ENCODE results near the gene CHAF1B.

The CHAF1B gene

GRCh38 chr21:36428761-36429432 is 43.7 kb downstream of the CHAF1B start:
- no peak overlapping the region for H3K4me3 ChIP-seq (ENCODE audit: low read length)
- H3K27me3 ChIP-seq (ENCODE audit: insufficient read depth, low read length), result no peaks in the 10 kb centered on the region
- no peaks in the 10 kb centered on the region; the same call in 1 of the 2 replicates for H3K4me1 ChIP-seq (ENCODE audit: insufficient read depth, low read length)
- H3K9ac ChIP-seq (ENCODE audit: low read depth, low read length), result no peak overlapping the region
- no peaks in the 10 kb centered on the region for H3K9me3 ChIP-seq (ENCODE audit: insufficient read depth, low read depth, low read length)
- WGBS, result 91% methylated on average over 12 of the region's 12 CpGs
- no peak overlapping the region for H3K27ac ChIP-seq (ENCODE audit: low read depth, low read length)
- no peaks in the 10 kb centered on the region for H3K36me3 ChIP-seq (ENCODE audit: insufficient read depth, low read length)

GRCh38 chr21:36429947-36430546 is 44.9 kb downstream of the CHAF1B start:
- 58% methylated on average over 22 of the region's 22 CpGs for WGBS
- H3K4me3 ChIP-seq (ENCODE audit: low read length), result no peak overlapping the region
- H3K27me3 ChIP-seq (ENCODE audit: insufficient read depth, low read length), result no peaks in the 10 kb centered on the region
- no peak overlapping the region for H3K9ac ChIP-seq (ENCODE audit: low read depth, low read length)
- no peak overlapping the region for H3K27ac ChIP-seq (ENCODE audit: low read depth, low read length)
- H3K36me3 ChIP-seq (ENCODE audit: insufficient read depth, low read length), result no peaks in the 10 kb centered on the region
- no peaks in the 10 kb centered on the region; the same call in 1 of the 2 replicates for H3K4me1 ChIP-seq (ENCODE audit: insufficient read depth, low read length)
- no peaks in the 10 kb centered on the region for H3K9me3 ChIP-seq (ENCODE audit: insufficient read depth, low read depth, low read length)

GRCh38 chr21:36430841-36431240 is 45.6 kb downstream of the CHAF1B start:
- no peak overlapping the region for H3K9ac ChIP-seq (ENCODE audit: low read depth, low read length)
- no peaks in the 10 kb centered on the region for H3K36me3 ChIP-seq (ENCODE audit: insufficient read depth, low read length)
- H3K9me3 ChIP-seq (ENCODE audit: insufficient read depth, low read depth, low read length), result no peaks in the 10 kb centered on the region
- H3K4me1 ChIP-seq (ENCODE audit: insufficient read depth, low read length), result no peaks in the 10 kb centered on the region; the same call in 1 of the 2 replicates
- no peak overlapping the region for H3K4me3 ChIP-seq (ENCODE audit: low read length)
- WGBS, result 93% methylated on average over 4 of the region's 4 CpGs
- H3K27me3 ChIP-seq (ENCODE audit: insufficient read depth, low read length), result no peaks in the 10 kb centered on the region
- H3K27ac ChIP-seq (ENCODE audit: low read depth, low read length), result no peak overlapping the region

GRCh38 chr21:36431252-36431651 is 46.1 kb downstream of the CHAF1B start:
- no peak overlapping the region for H3K27ac ChIP-seq (ENCODE audit: low read depth, low read length)
- no peaks in the 10 kb centered on the region for H3K9me3 ChIP-seq (ENCODE audit: insufficient read depth, low read depth, low read length)
- H3K36me3 ChIP-seq (ENCODE audit: insufficient read depth, low read length), result no peaks in the 10 kb centered on the region
- no peaks in the 10 kb centered on the region; the same call in 1 of the 2 replicates for H3K4me1 ChIP-seq (ENCODE audit: insufficient read depth, low read length)
- WGBS, result 96% methylated on average over 4 of the region's 4 CpGs
- H3K9ac ChIP-seq (ENCODE audit: low read depth, low read length), result no peak overlapping the region
- no peak overlapping the region for H3K4me3 ChIP-seq (ENCODE audit: low read length)
- H3K27me3 ChIP-seq (ENCODE audit: insufficient read depth, low read length), result no peaks in the 10 kb centered on the region

GRCh38 chr21:36433059-36433709 is 48.0 kb downstream of the CHAF1B start:
- Histone ChIP-seq H3K9me3 (ENCODE audit: insufficient read depth, low read depth, low read length) (no peaks in the 10 kb centered on the region), H3K9ac (ENCODE audit: low read depth, low read length) (no peak overlapping the region), H3K27me3 (ENCODE audit: insufficient read depth, low read length) (no peaks in the 10 kb centered on the region), H3K4me1 (ENCODE audit: insufficient read depth, low read length) (no peaks in the 10 kb centered on the region; the same call in 1 of the 2 replicates), H3K36me3 (ENCODE audit: insufficient read depth, low read length) (no peaks in the 10 kb centered on the region), H3K4me3 (ENCODE audit: low read length) (no peak overlapping the region), H3K27ac (ENCODE audit: low read depth, low read length) (no peak overlapping the region)
- 92% methylated on average over 7 of the region's 7 CpGs for WGBS

GRCh38 chr21:36434144-36434543 is 49.0 kb downstream of the CHAF1B start:
- Histone ChIP-seq H3K27ac (ENCODE audit: low read depth, low read length) (no peak overlapping the region), H3K36me3 (ENCODE audit: insufficient read depth, low read length) (no peaks in the 10 kb centered on the region), H3K9ac (ENCODE audit: low read depth, low read length) (no peak overlapping the region), H3K4me3 (ENCODE audit: low read length) (no peak overlapping the region), H3K9me3 (ENCODE audit: insufficient read depth, low read depth, low read length) (no peaks in the 10 kb centered on the region), H3K27me3 (ENCODE audit: insufficient read depth, low read length) (no peaks in the 10 kb centered on the region), H3K4me1 (ENCODE audit: insufficient read depth, low read length) (no peaks in the 10 kb centered on the region; the same call in 1 of the 2 replicates)
- 82% methylated on average over 6 of the region's 6 CpGs for WGBS

GRCh38 chr21:36436829-36437744 is 51.9 kb downstream of the CHAF1B start:
- Histone ChIP-seq H3K4me1 (ENCODE audit: insufficient read depth, low read length) (no peaks in the 10 kb centered on the region), H3K9me3 (ENCODE audit: insufficient read depth, low read depth, low read length) (no peaks in the 10 kb centered on the region), H3K4me3 (ENCODE audit: low read length) (no peak overlapping the region), H3K27me3 (ENCODE audit: insufficient read depth, low read length) (no peaks in the 10 kb centered on the region), H3K9ac (ENCODE audit: low read depth, low read length) (no peak overlapping the region), H3K27ac (ENCODE audit: low read depth, low read length) (no peak overlapping the region), H3K36me3 (ENCODE audit: insufficient read depth, low read length) (no peaks in the 10 kb centered on the region)
- WGBS, result 90% methylated on average over 5 of the region's 5 CpGs

GRCh38 chr21:36437745-36438128 is 52.5 kb downstream of the CHAF1B start:
- Histone ChIP-seq H3K9ac (ENCODE audit: low read depth, low read length) (no peak overlapping the region), H3K27ac (ENCODE audit: low read depth, low read length) (no peak overlapping the region), H3K9me3 (ENCODE audit: insufficient read depth, low read depth, low read length) (no peaks in the 10 kb centered on the region), H3K27me3 (ENCODE audit: insufficient read depth, low read length) (no peaks in the 10 kb centered on the region), H3K4me1 (ENCODE audit: insufficient read depth, low read length) (no peaks in the 10 kb centered on the region), H3K4me3 (ENCODE audit: low read length) (no peak overlapping the region), H3K36me3 (ENCODE audit: insufficient read depth, low read length) (no peaks in the 10 kb centered on the region)
- WGBS, result 82% methylated on average over 6 of the region's 6 CpGs

- 97% methylated on average over 6 of the region's 6 CpGs for WGBS
These were observed 56.5 kb downstream of the CHAF1B start for GRCh38 chr21:36441715-36442114.

GRCh38 chr21:36446301-36446700 is 61.1 kb downstream of the CHAF1B start:
- WGBS, result 79% methylated on average over 10 of the region's 10 CpGs
- H3K4me1 ChIP-seq (ENCODE audit: insufficient read depth, low read length), result no peaks in the 10 kb centered on the region
- no peaks in the 10 kb centered on the region for H3K9me3 ChIP-seq (ENCODE audit: insufficient read depth, low read depth, low read length)
- H3K36me3 ChIP-seq (ENCODE audit: insufficient read depth, low read length), result no peaks in the 10 kb centered on the region
- no peak overlapping the region for H3K9ac ChIP-seq (ENCODE audit: low read depth, low read length)
- no peak overlapping the region for H3K4me3 ChIP-seq (ENCODE audit: low read length)
- no peak overlapping the region for H3K27ac ChIP-seq (ENCODE audit: low read depth, low read length)
- no peaks in the 10 kb centered on the region for H3K27me3 ChIP-seq (ENCODE audit: insufficient read depth, low read length)

More at GRCh38 chr21:36441715-36442114, 56.5 kb downstream of the CHAF1B start:
- no peaks in the 10 kb centered on the region for H3K36me3 ChIP-seq (ENCODE audit: insufficient read depth, low read length)
- no peak overlapping the region for H3K9ac ChIP-seq (ENCODE audit: low read depth, low read length)
- no peaks in the 10 kb centered on the region for H3K4me1 ChIP-seq (ENCODE audit: insufficient read depth, low read length)
- H3K9me3 ChIP-seq (ENCODE audit: insufficient read depth, low read depth, low read length), result no peaks in the 10 kb centered on the region
- H3K27ac ChIP-seq (ENCODE audit: low read depth, low read length), result no peak overlapping the region
- no peak overlapping the region for H3K4me3 ChIP-seq (ENCODE audit: low read length)
- H3K27me3 ChIP-seq (ENCODE audit: insufficient read depth, low read length), result no peaks in the 10 kb centered on the region

All from HUES64 (cell line).